ENCODE measurements around the gene TFPT.

TFPT gene

GRCh38 chr19:54151362-54152035 lies 36.0 kb upstream of the TFPT start:
- DNase-seq (ENCODE audit: low read depth), result no peak
- no peak overlapping the region for H3K4me3 ChIP-seq (ENCODE audit: low read depth, low read length)

- H3K4me3 ChIP-seq (ENCODE audit: low read depth, low read length), result no peak overlapping the region
- DNase-seq (ENCODE audit: low read depth), result no peak
These were observed 33.8 kb upstream of the TFPT start for GRCh38 chr19:54149021-54149812.

- no peak for DNase-seq (ENCODE audit: low read depth)
- no peak overlapping the region for H3K4me3 ChIP-seq (ENCODE audit: low read depth, low read length)
These were observed 32.7 kb upstream of the TFPT start for GRCh38 chr19:54148158-54148557.

GRCh38 chr19:54147676-54148075 lies 32.2 kb upstream of the TFPT start:
- H3K4me3 ChIP-seq (ENCODE audit: low read depth, low read length), result no peak overlapping the region

GRCh38 chr19:54145541-54146158 lies 30.2 kb upstream of the TFPT start:
- DNase-seq (ENCODE audit: low read depth), result no peak
- H3K4me3 ChIP-seq (ENCODE audit: low read depth, low read length), result no peak overlapping the region

More at GRCh38 chr19:54147676-54148075, 32.2 kb upstream of the TFPT start:
- no peak for DNase-seq (ENCODE audit: low read depth)

GRCh38 chr19:54142166-54142780 lies 26.8 kb upstream of the TFPT start:
- no peak for DNase-seq (ENCODE audit: low read depth)

GRCh38 chr19:54141356-54141755 lies 25.9 kb upstream of the TFPT start:
- no peak overlapping the region for H3K4me3 ChIP-seq (ENCODE audit: low read depth, low read length)
- no peak for DNase-seq (ENCODE audit: low read depth)

More at GRCh38 chr19:54142166-54142780, 26.8 kb upstream of the TFPT start:
- H3K4me3 ChIP-seq (ENCODE audit: low read depth, low read length), result no peak overlapping the region

GRCh38 chr19:54138489-54139256 lies 23.2 kb upstream of the TFPT start:
- no peak for DNase-seq (ENCODE audit: low read depth)

GRCh38 chr19:54137699-54138488 lies 22.4 kb upstream of the TFPT start, which contains the start of gene CNOT3:
Gene CNOT3 (plus strand): TSS chr19:54137762. CDS start chr19:54142979, 5,217 bp downstream.
- DNase-seq (ENCODE audit: low read depth), result no peak
- H3K4me3 ChIP-seq (ENCODE audit: low read depth, low read length), result peak within 1 kb of the TSS; percentile 83

More at GRCh38 chr19:54138489-54139256, 23.2 kb upstream of the TFPT start:
- peak overlapping the region; percentile 83 for H3K4me3 ChIP-seq (ENCODE audit: low read depth, low read length)

GRCh38 chr19:54136864-54137698 lies 21.6 kb upstream of the TFPT start:
- peak overlapping the region; percentile 83 for H3K4me3 ChIP-seq (ENCODE audit: low read depth, low read length)
- peak; percentile 100 for DNase-seq (ENCODE audit: low read depth)

GRCh38 chr19:54136086-54136863 lies 20.8 kb upstream of the TFPT start:
- DNase-seq (ENCODE audit: low read depth), result no peak
- H3K4me3 ChIP-seq (ENCODE audit: low read depth, low read length), result peak overlapping the region; percentile 55

- DNase-seq (ENCODE audit: low read depth), result no peak
- no peak overlapping the region for H3K4me3 ChIP-seq (ENCODE audit: low read depth, low read length)
These were observed 18.6 kb upstream of the TFPT start for GRCh38 chr19:54133957-54134590.

GRCh38 chr19:54133312-54133956 lies 18.0 kb upstream of the TFPT start:
- no peak for DNase-seq (ENCODE audit: low read depth)
- no peak overlapping the region for H3K4me3 ChIP-seq (ENCODE audit: low read depth, low read length)

- no peak overlapping the region for H3K4me3 ChIP-seq (ENCODE audit: low read depth, low read length)
- DNase-seq (ENCODE audit: low read depth), result no peak
These were observed 14.2 kb upstream of the TFPT start for GRCh38 chr19:54129617-54129996.

GRCh38 chr19:54128796-54129616 lies 13.5 kb upstream of the TFPT start:
- H3K4me3 ChIP-seq (ENCODE audit: low read depth, low read length), result no peak overlapping the region
- no peak for DNase-seq (ENCODE audit: low read depth)
